RWPE2 (cell line): ENCODE measurements around the gene SERPINB1.
A peak's percentile ranks its signal among the peaks of the same experiment; 100 is the strongest.

ENCODE experiments used
- ATAC-seq: fragments of 200-7000 bp; cut with Tn5 transposase; 3 replicates; pipeline ENCODE4 v1.9.1; 2021; ENCODE audit warnings: low read depth
- DNase-seq: peaks from one replicate; pipeline ENCODE4 v3.0.0-alpha.2; 2020; ENCODE audit warnings: low spot score
- H3K27ac ChIP-seq: fragments of 450-650 bp; 2 replicates; pipeline ENCODE4 v1.5.1; 2017; ENCODE audit warnings: mild to moderate bottlenecking; ENCODE audit not compliant: poor library complexity, severe bottlenecking
- H3K27me3 ChIP-seq: fragments of 250-450 bp; sonication (Bioruptor Pico); 2 replicates; pipeline ENCODE4 v1.5.1; 2021; ENCODE audit warnings: mild to moderate bottlenecking, moderate library complexity; ENCODE audit not compliant: insufficient read depth, poor library complexity, severe bottlenecking
- H3K36me3 ChIP-seq: fragments of 250-450 bp; sonication (Bioruptor Pico); 2 replicates; pipeline ENCODE4 v1.5.1; 2020; ENCODE audit warnings: low read depth, mild to moderate bottlenecking, moderate library complexity
- H3K4me1 ChIP-seq: fragments of 250-450 bp; sonication (Bioruptor Pico); 2 replicates; pipeline ENCODE4 v1.5.1; 2021; ENCODE audit warnings: mild to moderate bottlenecking, moderate library complexity; ENCODE audit not compliant: insufficient read depth, poor library complexity, severe bottlenecking
- H3K4me3 ChIP-seq: fragments of 250-450 bp; sonication (Bioruptor Pico); 2 replicates; pipeline ENCODE4 v1.5.1; 2021; ENCODE audit warnings: mild to moderate bottlenecking, moderate library complexity; ENCODE audit not compliant: severe bottlenecking
- H3K9me3 ChIP-seq: fragments of 250-450 bp; sonication (Bioruptor Pico); 2 replicates; pipeline ENCODE4 v1.5.1; 2021; ENCODE audit warnings: mild to moderate bottlenecking, moderate library complexity; ENCODE audit not compliant: severe bottlenecking
- CTCF ChIP-seq: fragments of 450-650 bp; IDR thresholded peaks from one replicate; pipeline ENCODE4 v1.5.1; 2017; ENCODE audit warnings: mild to moderate bottlenecking, moderate library complexity; ENCODE audit not compliant: poor library complexity, severe bottlenecking

SERPINB1 gene

GRCh38 chr6:2819115-2819514 is 22.5 kb downstream of the SERPINB1 start:
- peaks cover 34% of the 10 kb centered on the region for H3K4me1 ChIP-seq
- peaks cover 7% of the 10 kb centered on the region for H3K9me3 ChIP-seq
- no peak overlapping the region for H3K4me3 ChIP-seq

GRCh38 chr6:2818593-2818992 is 23.1 kb downstream of the SERPINB1 start:
- ATAC-seq: peak; percentile 15; the same call in 1 of the 3 replicates
- no peaks in the 10 kb centered on the region for H3K36me3 ChIP-seq
- DNase-seq: no peak
- H3K27ac ChIP-seq: peak overlapping the region; percentile 81
- TF ChIP-seq CTCF: no peak
- H3K4me3 ChIP-seq: no peak overlapping the region
- peaks cover 7% of the 10 kb centered on the region for H3K9me3 ChIP-seq
- no peaks in the 10 kb centered on the region for H3K27me3 ChIP-seq
- peaks cover 31% of the 10 kb centered on the region for H3K4me1 ChIP-seq

More at GRCh38 chr6:2819115-2819514, 22.5 kb downstream of the SERPINB1 start:
- no peak for DNase-seq
- H3K27me3 ChIP-seq: no peaks in the 10 kb centered on the region
- ATAC-seq: no peak
- no peaks in the 10 kb centered on the region for H3K36me3 ChIP-seq
- no peak for TF ChIP-seq CTCF
- H3K27ac ChIP-seq: peak overlapping the region; percentile 81

GRCh38 chr6:2817903-2818443 is 23.7 kb downstream of the SERPINB1 start:
- peak; percentile 99 for ATAC-seq
- no peak overlapping the region for H3K4me3 ChIP-seq
- DNase-seq: no peak
- TF ChIP-seq CTCF: no peak
- H3K27me3 ChIP-seq: no peaks in the 10 kb centered on the region
- H3K36me3 ChIP-seq: no peaks in the 10 kb centered on the region
- peaks cover 28% of the 10 kb centered on the region for H3K4me1 ChIP-seq
- H3K27ac ChIP-seq: peak overlapping the region; percentile 81
- peaks cover 7% of the 10 kb centered on the region for H3K9me3 ChIP-seq

- H3K27ac ChIP-seq: no peak overlapping the region
- no peak overlapping the region for H3K4me3 ChIP-seq
- no peaks in the 10 kb centered on the region for H3K36me3 ChIP-seq
- no peaks in the 10 kb centered on the region for H3K27me3 ChIP-seq
- peaks cover 28% of the 10 kb centered on the region for H3K4me1 ChIP-seq
- TF ChIP-seq CTCF: no peak
- ATAC-seq (no peak), DNase-seq (no peak)
- H3K9me3 ChIP-seq: peaks cover 7% of the 10 kb centered on the region
Observed at GRCh38 chr6:2816158-2816557, 25.5 kb downstream of the SERPINB1 start.

- no peak overlapping the region for H3K27ac ChIP-seq
- H3K9me3 ChIP-seq: peaks cover 7% of the 10 kb centered on the region
- H3K4me3 ChIP-seq: no peak overlapping the region
- ATAC-seq (no peak), DNase-seq (no peak)
- TF ChIP-seq CTCF: no peak
- H3K36me3 ChIP-seq: no peaks in the 10 kb centered on the region
- peaks cover 23% of the 10 kb centered on the region for H3K4me1 ChIP-seq
- H3K27me3 ChIP-seq: no peaks in the 10 kb centered on the region
Observed at GRCh38 chr6:2812695-2813094, 29.0 kb downstream of the SERPINB1 start.
